ENCODE data around the gene SCTR.

- TF ChIP-seq POLR2A (IDR thresholded peaks at IDR 0.05), result no peak
- TF ChIP-seq, protein P1, sequence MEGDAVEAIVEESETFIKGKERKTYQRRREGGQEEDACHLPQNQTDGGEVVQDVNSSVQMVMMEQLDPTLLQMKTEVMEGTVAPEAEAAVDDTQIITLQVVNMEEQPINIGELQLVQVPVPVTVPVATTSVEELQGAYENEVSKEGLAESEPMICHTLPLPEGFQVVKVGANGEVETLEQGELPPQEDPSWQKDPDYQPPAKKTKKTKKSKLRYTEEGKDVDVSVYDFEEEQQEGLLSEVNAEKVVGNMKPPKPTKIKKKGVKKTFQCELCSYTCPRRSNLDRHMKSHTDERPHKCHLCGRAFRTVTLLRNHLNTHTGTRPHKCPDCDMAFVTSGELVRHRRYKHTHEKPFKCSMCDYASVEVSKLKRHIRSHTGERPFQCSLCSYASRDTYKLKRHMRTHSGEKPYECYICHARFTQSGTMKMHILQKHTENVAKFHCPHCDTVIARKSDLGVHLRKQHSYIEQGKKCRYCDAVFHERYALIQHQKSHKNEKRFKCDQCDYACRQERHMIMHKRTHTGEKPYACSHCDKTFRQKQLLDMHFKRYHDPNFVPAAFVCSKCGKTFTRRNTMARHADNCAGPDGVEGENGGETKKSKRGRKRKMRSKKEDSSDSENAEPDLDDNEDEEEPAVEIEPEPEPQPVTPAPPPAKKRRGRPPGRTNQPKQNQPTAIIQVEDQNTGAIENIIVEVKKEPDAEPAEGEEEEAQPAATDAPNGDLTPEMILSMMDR (IDR thresholded peaks at IDR 0.05), result no peak
- TF ChIP-seq POLR2AphosphoS5 (IDR thresholded peaks at IDR 0.05), result no peak
- no peak for TF ChIP-seq EP300 (IDR thresholded peaks at IDR 0.05)
These were observed 55.2 kb downstream of the SCTR start for GRCh38 chr2:119469131-119469530.
